Osteocyte (in vitro differentiated cells): ENCODE results near the gene PLK5. TPM values are rescaled to one million over a fixed set of nuclear protein-coding genes. Genes with fewer than 3 reads are reported as not detected.
A peak's percentile ranks its signal among the peaks of the same experiment; 100 is the strongest.

ENCODE experiments used
- DNase-seq: peaks from one replicate; pipeline ENCODE4 v3.0.0; 2021; ENCODE audit warnings: mixed read lengths; ENCODE audit not compliant: unreplicated experiment; ENCODE audit errors: extremely low spot score
- H3K27ac Mint-ChIP-seq: one replicate; pipeline ENCODE4 v1.8.0; 2021; ENCODE audit warnings: mild to moderate bottlenecking, mixed read lengths; ENCODE audit not compliant: unreplicated experiment
- H3K27me3 Mint-ChIP-seq: one replicate; pipeline ENCODE4 v1.8.0; 2021; ENCODE audit warnings: mixed read lengths; ENCODE audit not compliant: unreplicated experiment
- H3K36me3 Mint-ChIP-seq: one replicate; pipeline ENCODE4 v1.8.0; 2021; ENCODE audit warnings: mixed read lengths; ENCODE audit not compliant: unreplicated experiment
- H3K4me1 Mint-ChIP-seq: one replicate; pipeline ENCODE4 v1.8.0; 2021; ENCODE audit warnings: mixed read lengths; ENCODE audit not compliant: unreplicated experiment
- H3K4me3 Mint-ChIP-seq: one replicate; pipeline ENCODE4 v1.8.0; 2021; ENCODE audit warnings: mild to moderate bottlenecking, moderate library complexity, mixed read lengths; ENCODE audit not compliant: unreplicated experiment
- H3K9me3 Mint-ChIP-seq: one replicate; pipeline ENCODE4 v1.8.0; 2021; ENCODE audit warnings: mixed read lengths; ENCODE audit not compliant: unreplicated experiment
- total RNA-seq: library from RNA; stranded (reverse); gene quantifications from 2 replicates; pipeline ENCODE4 v1.2.1, GENCODE V29; 2021
- TF ChIP-seq, protein P1 (sequence below): fragments of 200-600 bp; sonication (generic); IDR thresholded peaks from 2 replicates; pipeline ENCODE4 v1.5.0; 2021; ENCODE audit warnings: antibody characterized with exemption, mild to moderate bottlenecking, moderate library complexity

PLK5 gene
- total RNA-seq, 1 donor from 2014 or later = 0.54 TPM

DNA sequence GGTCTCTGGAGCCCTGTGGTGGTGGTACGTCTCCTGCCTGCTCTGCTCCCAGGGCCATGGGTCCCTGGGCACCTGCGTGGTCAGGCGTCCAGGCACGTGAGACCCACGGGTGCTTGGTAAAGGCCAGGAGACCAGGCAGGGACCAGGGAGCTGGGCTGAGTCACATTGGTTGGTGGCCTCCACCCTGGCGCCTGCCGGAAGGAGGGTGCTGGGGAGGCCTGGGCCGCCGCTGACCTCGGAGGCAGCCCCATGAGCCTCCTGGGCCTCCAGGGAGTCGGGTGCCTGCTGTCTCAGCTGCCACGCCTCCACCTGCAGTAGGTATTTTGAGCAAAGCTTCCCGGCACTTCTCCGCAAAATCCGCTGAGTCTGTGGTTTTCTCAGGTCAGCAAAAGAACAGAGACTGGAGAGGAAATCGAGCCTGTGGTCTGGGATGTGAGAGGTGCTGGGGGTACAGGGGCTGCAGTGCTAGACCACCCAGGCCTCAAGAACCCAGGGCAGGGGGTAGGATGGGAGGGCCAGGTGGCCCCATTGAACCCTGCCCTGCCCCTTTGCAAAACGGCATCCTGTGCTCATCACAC is 3.6 kb upstream of the PLK5 start:
- H3K4me3 Mint-ChIP-seq = no peak overlapping the region
- no peaks in the 10 kb centered on the region for H3K9me3 Mint-ChIP-seq
- H3K27me3 Mint-ChIP-seq = peaks cover 20% of the 10 kb centered on the region
- no peak for DNase-seq
- H3K4me1 Mint-ChIP-seq = peaks cover 4% of the 10 kb centered on the region
- TF ChIP-seq, protein P1, sequence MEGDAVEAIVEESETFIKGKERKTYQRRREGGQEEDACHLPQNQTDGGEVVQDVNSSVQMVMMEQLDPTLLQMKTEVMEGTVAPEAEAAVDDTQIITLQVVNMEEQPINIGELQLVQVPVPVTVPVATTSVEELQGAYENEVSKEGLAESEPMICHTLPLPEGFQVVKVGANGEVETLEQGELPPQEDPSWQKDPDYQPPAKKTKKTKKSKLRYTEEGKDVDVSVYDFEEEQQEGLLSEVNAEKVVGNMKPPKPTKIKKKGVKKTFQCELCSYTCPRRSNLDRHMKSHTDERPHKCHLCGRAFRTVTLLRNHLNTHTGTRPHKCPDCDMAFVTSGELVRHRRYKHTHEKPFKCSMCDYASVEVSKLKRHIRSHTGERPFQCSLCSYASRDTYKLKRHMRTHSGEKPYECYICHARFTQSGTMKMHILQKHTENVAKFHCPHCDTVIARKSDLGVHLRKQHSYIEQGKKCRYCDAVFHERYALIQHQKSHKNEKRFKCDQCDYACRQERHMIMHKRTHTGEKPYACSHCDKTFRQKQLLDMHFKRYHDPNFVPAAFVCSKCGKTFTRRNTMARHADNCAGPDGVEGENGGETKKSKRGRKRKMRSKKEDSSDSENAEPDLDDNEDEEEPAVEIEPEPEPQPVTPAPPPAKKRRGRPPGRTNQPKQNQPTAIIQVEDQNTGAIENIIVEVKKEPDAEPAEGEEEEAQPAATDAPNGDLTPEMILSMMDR = no peak
- no peaks in the 10 kb centered on the region for H3K36me3 Mint-ChIP-seq
- H3K27ac Mint-ChIP-seq = no peak overlapping the region

GRCh38 chr19:1521636-1522035 is 2.2 kb upstream of the PLK5 start:
- TF ChIP-seq, protein P1 = no peak
- H3K4me1 Mint-ChIP-seq = peaks cover 4% of the 10 kb centered on the region
- no peaks in the 10 kb centered on the region for H3K36me3 Mint-ChIP-seq
- H3K27ac Mint-ChIP-seq = no peak overlapping the region
- DNase-seq = no peak
- H3K4me3 Mint-ChIP-seq = no peak overlapping the region
- peaks cover 18% of the 10 kb centered on the region for H3K27me3 Mint-ChIP-seq
- H3K9me3 Mint-ChIP-seq = no peaks in the 10 kb centered on the region

DNA sequence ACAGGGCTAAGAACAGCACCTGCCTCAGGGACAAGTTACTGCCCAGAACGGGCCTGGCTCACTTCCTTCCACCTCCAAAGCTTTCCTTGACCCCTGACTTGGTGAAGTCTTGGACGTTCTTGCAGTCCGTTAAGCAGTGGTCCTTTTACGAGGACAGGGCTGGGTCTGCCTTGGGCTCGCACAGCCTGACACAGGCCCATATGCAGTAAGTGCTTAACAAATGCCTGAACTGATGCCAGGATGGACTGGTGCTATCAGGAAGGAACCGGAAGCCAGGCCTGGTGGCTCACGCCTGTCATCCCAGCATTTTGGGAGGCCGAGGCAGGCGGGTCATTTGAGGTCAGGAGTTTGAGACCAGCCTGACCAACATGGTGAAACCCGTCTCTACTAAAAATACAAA is 1.8 kb upstream of the PLK5 start:
- DNase-seq = no peak
- TF ChIP-seq, protein P1 = no peak
- no peaks in the 10 kb centered on the region for H3K36me3 Mint-ChIP-seq
- no peak overlapping the region for H3K27ac Mint-ChIP-seq
- peaks cover 4% of the 10 kb centered on the region for H3K4me1 Mint-ChIP-seq
- H3K4me3 Mint-ChIP-seq = no peak overlapping the region
- peaks cover 17% of the 10 kb centered on the region for H3K27me3 Mint-ChIP-seq
- H3K9me3 Mint-ChIP-seq = no peaks in the 10 kb centered on the region

GRCh38 chr19:1522838-1523237 is 1.0 kb upstream of the PLK5 start:
- Mint-ChIP-seq H3K9me3 (no peaks in the 10 kb centered on the region), H3K27ac (no peak overlapping the region), H3K4me3 (no peak overlapping the region), H3K4me1 (peaks cover 4% of the 10 kb centered on the region), H3K36me3 (no peaks in the 10 kb centered on the region), H3K27me3 (peaks cover 17% of the 10 kb centered on the region)
- TF ChIP-seq, protein P1 = no peak
- DNase-seq = no peak

GRCh38 chr19:1524287-1524971 is 552 bp downstream of the PLK5 start:
- no peak for DNase-seq
- Mint-ChIP-seq H3K4me3 (peak overlapping the region; percentile 36), H3K36me3 (no peaks in the 10 kb centered on the region), H3K27ac (no peak overlapping the region), H3K4me1 (peaks cover 4% of the 10 kb centered on the region), H3K27me3 (peaks cover 17% of the 10 kb centered on the region), H3K9me3 (no peaks in the 10 kb centered on the region)
- TF ChIP-seq, protein P1 = no peak
